Thyroid gland (tissue), 4 donors: Measurements from ENCODE around the gene ZNF480.

Source experiments
- POLR2A ChIP-seq, 2 donors: fragments of 450-650 bp; IDR thresholded peaks; one replicate each; pipeline ENCODE4 v1.6.1; 2017; ENCODE audit warnings: antibody characterized with exemption in 2 of 2, mild to moderate bottlenecking in 2 of 2, moderate library complexity in 1 of 2
- TF ChIP-seq, protein P1 (sequence below), 6 experiments: fragments of 200-600 bp in 3 of 6; fragments of 450-650 bp in 3 of 6; sonication (generic) in 3 of 6; IDR thresholded peaks; one replicate each; pipeline ENCODE4 v1.5.1; 2016 to 2019; ENCODE audit warnings: antibody characterized with exemption in 6 of 6, mild to moderate bottlenecking in 2 of 6, inconsistent platforms in 1 of 6, moderate library complexity in 1 of 6

DNA sequence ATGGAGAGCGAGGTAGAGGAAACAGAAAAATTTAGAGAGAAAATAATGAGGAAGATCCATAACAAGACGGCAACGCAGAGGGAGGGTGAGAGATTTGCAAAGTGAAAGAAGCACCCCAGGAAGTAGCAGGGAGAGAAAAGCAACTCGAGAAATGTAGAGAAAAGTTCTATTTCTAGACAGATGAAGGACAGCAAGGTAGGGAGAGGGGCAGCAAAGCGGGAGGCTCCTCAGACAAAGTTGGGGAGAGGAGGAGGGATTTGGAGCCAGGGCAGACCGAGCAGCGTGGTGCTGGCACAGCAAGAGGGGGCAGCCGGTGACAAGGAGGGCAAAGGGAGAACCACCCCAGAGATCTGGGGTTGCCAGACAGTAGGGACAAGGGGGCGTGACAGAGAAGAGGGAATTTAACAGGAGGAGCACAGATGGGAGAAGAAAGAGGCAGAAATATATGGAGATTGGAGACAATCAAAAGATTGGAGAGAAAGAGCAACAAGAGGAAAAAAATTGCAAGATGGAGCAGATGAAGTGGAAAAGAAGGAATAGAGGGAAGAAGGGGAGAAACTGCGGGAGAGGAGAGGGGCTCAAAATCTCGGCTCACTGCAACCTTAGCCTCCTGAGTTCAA is 26.6 kb upstream of the ZNF480 start:
- TF ChIP-seq, protein P1, sequence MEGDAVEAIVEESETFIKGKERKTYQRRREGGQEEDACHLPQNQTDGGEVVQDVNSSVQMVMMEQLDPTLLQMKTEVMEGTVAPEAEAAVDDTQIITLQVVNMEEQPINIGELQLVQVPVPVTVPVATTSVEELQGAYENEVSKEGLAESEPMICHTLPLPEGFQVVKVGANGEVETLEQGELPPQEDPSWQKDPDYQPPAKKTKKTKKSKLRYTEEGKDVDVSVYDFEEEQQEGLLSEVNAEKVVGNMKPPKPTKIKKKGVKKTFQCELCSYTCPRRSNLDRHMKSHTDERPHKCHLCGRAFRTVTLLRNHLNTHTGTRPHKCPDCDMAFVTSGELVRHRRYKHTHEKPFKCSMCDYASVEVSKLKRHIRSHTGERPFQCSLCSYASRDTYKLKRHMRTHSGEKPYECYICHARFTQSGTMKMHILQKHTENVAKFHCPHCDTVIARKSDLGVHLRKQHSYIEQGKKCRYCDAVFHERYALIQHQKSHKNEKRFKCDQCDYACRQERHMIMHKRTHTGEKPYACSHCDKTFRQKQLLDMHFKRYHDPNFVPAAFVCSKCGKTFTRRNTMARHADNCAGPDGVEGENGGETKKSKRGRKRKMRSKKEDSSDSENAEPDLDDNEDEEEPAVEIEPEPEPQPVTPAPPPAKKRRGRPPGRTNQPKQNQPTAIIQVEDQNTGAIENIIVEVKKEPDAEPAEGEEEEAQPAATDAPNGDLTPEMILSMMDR (IDR thresholded peaks at IDR 0.05), result no peak
- TF ChIP-seq POLR2A (IDR thresholded peaks at IDR 0.05), result no peak
